ENCODE results near the gene NOP53.
A peak's percentile ranks its signal among the peaks of the same experiment; 100 is the strongest.
"Not testable (repeated sequence)": the region's sequence is repeated elsewhere in the genome, so short reads cannot be mapped to it uniquely, and the experiment has no call there.

The NOP53 gene

GRCh38 chr19:47777245-47778048 is 32.1 kb downstream of the NOP53 start:
- not testable (repeated sequence) for DNase-seq (ENCODE audit: low spot score)

GRCh38 chr19:47778049-47778953 is 33.0 kb downstream of the NOP53 start, which contains the start of gene SELENOW:
SELENOW (plus strand) TSS chr19:47778703; CDS start chr19:47778786, 83 bp downstream.
- DNase-seq (ENCODE audit: low spot score), result peak; percentile 95

- no peak for DNase-seq (ENCODE audit: low spot score)
Observed at GRCh38 chr19:47778954-47779351, 33.6 kb downstream of the NOP53 start.

DNA sequence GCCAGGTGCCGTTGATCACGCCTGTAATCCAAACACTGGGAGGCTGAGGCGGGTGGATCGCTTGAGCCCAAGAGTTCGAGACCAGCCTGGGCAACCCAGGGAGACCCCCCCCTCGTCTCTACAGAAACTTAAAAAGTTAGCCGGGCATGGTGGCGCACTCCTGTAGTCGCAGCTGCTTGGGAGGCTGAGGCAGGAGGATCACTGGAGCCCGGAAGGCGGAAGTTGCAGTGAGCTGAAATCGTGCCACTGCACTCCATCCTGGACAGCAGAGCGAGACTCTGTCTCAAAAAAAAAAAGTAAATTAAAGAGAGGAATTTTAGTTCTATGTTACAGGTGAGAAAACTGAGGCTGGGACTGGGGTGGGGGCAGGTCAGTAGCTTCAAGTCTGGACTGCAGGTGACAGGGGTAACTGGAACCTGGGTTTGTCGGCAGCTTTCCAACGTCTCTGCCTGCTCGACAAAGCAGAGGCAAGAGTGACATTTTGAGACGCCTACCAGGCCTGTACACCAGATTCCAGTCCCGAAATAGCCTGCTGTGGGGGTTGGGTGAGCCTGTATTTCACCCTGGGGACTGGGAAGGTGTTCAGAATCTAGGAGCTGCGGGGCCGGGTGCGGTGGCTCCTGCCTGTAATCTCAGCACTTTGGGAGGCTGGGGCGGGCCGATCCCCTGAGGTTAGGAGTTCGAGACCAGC is 34.3 kb downstream of the NOP53 start:
- DNase-seq (ENCODE audit: low spot score), result no peak

GRCh38 chr19:47780215-47780551 is 34.8 kb downstream of the NOP53 start:
- no peak for DNase-seq (ENCODE audit: low spot score)

DNA sequence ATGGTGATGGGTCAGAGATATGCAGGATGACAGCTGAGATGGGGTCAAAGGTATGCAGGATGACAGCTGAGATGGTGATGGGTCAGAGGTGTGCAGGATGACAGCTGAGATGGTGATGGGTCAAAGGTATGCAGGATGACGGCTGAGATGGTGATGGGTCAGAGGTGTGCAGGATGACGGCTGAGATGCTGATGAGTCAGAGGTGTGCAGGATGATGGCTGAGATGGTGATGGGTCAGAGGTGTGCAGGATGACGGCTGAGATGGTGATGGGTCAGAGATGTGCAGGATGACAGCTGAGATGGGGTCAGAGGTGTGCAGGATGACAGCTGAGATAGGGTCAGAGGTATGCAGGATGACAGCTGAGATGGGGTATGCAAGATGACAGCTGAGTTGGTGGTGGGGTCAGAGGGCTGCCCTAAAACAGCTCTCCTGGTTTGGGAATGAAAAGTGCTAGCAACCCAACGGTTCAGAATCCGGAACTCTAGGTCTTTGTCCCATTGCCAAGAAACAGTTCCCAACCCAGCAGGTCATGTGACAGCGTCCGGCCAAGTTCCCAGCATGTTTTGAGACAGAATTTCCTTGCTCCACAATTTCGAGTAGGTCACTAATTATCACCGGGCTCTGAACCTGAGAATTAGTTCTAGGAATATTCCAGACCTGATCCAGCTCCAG is 36.4 kb downstream of the NOP53 start:
- no peak for DNase-seq (ENCODE audit: low spot score)

DNA sequence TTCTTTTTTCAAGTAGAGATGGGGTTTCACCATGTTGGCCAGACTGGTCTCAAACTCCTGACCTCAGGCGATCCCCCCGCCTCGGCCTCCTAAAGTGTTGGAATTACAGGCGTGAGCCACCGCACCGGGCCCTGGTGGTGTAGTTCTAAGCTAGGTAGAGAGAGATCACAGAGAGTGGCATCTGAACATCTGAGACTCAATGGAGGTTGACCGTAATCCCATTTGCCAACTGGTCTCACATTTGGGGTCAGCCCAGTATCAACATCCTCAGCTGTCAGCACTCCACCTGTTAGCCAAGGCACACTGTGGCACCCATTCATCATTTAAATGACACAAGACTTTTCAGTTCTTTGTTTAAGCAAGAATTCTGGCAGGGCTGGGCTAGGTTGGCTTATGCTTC is 41.2 kb downstream of the NOP53 start:
- no peak for DNase-seq (ENCODE audit: low spot score)

GRCh38 chr19:47787307-47787706 is 42.0 kb downstream of the NOP53 start:
- not testable (repeated sequence) for DNase-seq (ENCODE audit: low spot score)

GRCh38 chr19:47789811-47790210 is 44.5 kb downstream of the NOP53 start:
- not testable (repeated sequence) for DNase-seq (ENCODE audit: low spot score)

- peak; percentile 90 for DNase-seq (ENCODE audit: low spot score)
Observed at GRCh38 chr19:47790398-47790814, 45.1 kb downstream of the NOP53 start.

DNA sequence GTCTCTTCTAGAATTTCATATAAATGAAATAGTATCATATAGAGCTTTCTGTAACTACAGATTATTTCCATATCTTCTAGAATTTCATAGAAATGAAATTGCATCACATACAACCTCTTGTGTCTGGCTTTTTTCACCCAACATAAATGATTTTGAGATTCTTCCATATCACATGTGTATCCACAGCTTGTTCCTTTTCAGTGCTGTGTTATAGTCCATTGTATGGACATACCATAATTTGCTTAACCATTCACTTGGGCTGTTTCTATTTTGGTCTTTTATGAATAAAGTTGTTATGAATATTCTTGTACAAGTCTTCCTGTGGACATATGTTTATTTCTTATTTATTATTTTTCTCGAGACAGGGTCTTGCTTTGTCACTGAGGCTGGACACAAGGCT is 47.3 kb downstream of the NOP53 start:
- DNase-seq (ENCODE audit: low spot score), result no peak

DNA sequence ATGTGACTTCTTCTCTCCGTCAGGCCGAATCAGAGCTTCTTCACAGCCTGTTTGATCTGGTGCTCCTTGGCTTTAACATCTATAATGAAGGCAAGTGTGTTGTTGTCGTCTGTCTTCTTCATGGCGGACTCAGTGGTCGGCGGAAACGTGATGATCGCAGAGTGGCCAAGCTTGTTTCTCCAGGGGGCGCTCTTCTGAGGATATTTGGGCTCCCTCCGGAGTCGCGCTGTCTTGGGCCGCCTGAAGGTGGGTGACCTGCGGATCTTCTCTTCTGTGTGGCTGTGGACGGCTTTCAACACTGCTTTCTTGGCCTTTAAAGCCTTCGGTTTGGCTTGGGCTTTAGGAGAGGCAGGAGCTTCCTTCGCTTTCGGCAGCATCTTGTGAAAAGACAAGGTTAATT is 49.2 kb downstream of the NOP53 start:
- DNase-seq (ENCODE audit: low spot score), result no peak

GRCh38 chr19:47796785-47797184 is 51.4 kb downstream of the NOP53 start:
- no peak for DNase-seq (ENCODE audit: low spot score)

GRCh38 chr19:47797996-47798903 is 52.9 kb downstream of the NOP53 start:
- peak; percentile 80 for DNase-seq (ENCODE audit: low spot score)

GRCh38 chr19:47798904-47799266 is 53.5 kb downstream of the NOP53 start:
- DNase-seq (ENCODE audit: low spot score), result peak; percentile 86

GRCh38 chr19:47801270-47801669 is 55.9 kb downstream of the NOP53 start:
- DNase-seq (ENCODE audit: low spot score), result no peak

DNA sequence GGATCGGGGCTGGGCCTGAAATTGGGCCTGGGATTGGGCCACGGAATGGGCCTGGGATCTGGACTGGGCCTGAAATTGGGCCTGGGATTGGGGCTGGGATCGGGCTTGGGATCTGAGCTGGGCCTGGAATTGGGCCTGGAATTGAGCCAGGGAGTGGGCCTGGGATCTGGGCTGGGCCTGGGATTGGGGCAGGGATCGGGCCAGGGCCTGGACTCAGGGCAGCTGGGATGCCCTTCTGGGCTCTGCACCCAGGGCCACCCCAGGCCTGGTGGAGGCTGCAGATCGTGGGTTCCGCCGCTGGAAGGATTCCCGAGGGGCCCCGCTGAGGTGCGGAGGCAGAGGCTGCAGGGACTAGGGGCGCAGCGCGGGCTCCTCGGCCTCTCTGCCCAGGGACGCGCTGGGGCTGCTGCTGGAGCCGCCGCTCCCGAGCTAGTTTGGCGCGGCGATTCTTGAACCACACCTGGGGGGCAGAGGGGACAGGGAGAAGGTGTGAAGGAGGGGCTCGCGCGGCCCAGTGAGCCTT is 57.2 kb downstream of the NOP53 start:
- no peak for DNase-seq (ENCODE audit: low spot score)

- not testable (repeated sequence) for DNase-seq (ENCODE audit: low spot score)
Observed at GRCh38 chr19:47803148-47803547, 57.8 kb downstream of the NOP53 start.

GRCh38 chr19:47803671-47804070 is 58.3 kb downstream of the NOP53 start:
- not testable (repeated sequence) for DNase-seq (ENCODE audit: low spot score)

DNA sequence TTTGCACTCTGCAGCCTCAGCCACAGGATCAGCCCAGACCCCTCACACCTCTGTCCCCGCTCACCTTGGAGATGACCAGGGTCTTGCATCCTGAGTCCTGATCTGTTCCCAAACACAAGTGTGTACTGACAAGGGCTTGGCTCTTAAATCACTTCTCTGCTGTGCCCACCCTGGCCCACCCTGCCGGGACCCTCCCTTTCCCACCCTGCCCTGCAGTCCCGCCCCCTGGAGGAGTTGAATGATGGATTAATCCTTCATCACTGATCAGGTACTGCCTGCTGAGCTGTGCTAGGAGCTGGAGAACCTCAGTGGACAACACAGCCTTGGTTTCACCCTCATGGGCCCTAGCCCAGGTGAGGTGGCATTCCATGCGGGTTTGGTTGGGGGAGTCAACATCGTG is 59.1 kb downstream of the NOP53 start, which contains the start of gene TPRX1:
Gene TPRX1 (minus strand): TSS at position 101 of the 400 bp plus-strand sequence. CDS start 12 bp downstream, at position 89.
- DNase-seq (ENCODE audit: low spot score), result not testable (repeated sequence)

Data from D341Med (cell line).